ENCODE data around the gene FBXO39. TPM values are rescaled to one million over a fixed set of nuclear protein-coding genes. Genes with fewer than 3 reads are reported as not detected.

The FBXO39 gene
- total RNA-seq, 1 experiment from 2014 or later: not detected

DNA sequence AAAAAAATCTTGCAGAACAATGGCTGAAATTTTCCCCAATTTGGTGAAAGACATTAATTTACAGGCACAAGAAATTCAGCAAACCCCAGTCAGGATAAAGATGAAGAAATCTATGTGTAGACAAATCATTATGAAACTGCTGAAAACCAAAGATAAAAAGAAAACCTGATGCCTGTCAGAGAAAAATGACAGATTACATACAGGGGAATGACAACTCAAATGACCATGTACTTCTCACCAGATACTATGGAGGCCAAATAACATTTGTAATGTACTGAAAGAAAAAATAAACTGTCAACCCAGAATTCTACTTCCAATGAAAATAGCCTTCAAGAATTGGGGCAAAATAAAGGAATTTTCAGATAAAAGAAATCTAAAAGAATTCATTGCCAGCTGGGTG, 27.4 kb upstream of the FBXO39 start:
- POLR2A ChIA-PET: no interaction called here
- BruUV-seq (replicated peaks): no TSS peak

More for the DNA sequence above, 27.4 kb upstream of the FBXO39 start:
- ChIA-PET RAD21 (ENCODE audit: low non-redundant PET in 1 of 2, low total read pairs in 2 of 2, uncharacterized antibody in 2 of 2, unreplicated experiment in 2 of 2) (no interaction called here), CTCF (no interaction called here)
- ATAC-seq (no peak), DNase-seq (ENCODE audit: low read depth, low spot score) (no peak)
- Histone ChIP-seq H3K36me3 (ENCODE audit: control insufficient read depth in 1 of 2, insufficient read depth in 2 of 2, low read length in 2 of 2) (no peaks in the 10 kb centered on the region), H3K79me2 (ENCODE audit: insufficient read depth, low read length) (no peaks in the 10 kb centered on the region), H3K4me2 (ENCODE audit: low read length) (no peak overlapping the region), H3K9me2 (ENCODE audit: insufficient read depth) (no peaks in the 10 kb centered on the region), H4K20me1 (ENCODE audit: insufficient read depth) (no peaks in the 10 kb centered on the region), H3K27me3 (ENCODE audit: insufficient read depth, low read length) (no peaks in the 10 kb centered on the region), H3K4me1 (ENCODE audit: control insufficient read depth in 1 of 2, insufficient read depth in 2 of 2, low read length in 2 of 2) (no peaks in the 10 kb centered on the region), H3K4me3 (replicated peaks in 1 of 2; ENCODE audit: low read depth in 1 of 2, low read length in 2 of 2) (no peak overlapping the region), H3K9me3 (ENCODE audit: control insufficient read depth in 1 of 2, insufficient read depth in 1 of 2, low read depth in 1 of 2, low read length in 2 of 2) (no peaks in the 10 kb centered on the region), H2AFZ (ENCODE audit: low read depth, low read length, poor library complexity, severe bottlenecking) (no peak overlapping the region), H3K9ac (ENCODE audit: low read length) (no peak overlapping the region), H3K27ac (ENCODE audit: low read depth, low read length) (no peak overlapping the region)
- TF ChIP-seq RAD21 (IDR thresholded peaks at IDR 0.05; ENCODE audit: low read depth) (no peak), EGR1 (IDR thresholded peaks at IDR 0.05; ENCODE audit: low read depth) (no peak), ZBTB33 (IDR thresholded peaks at IDR 0.05; ENCODE audit: extremely low read depth, insufficient replicate concordance, low read length) (no peak), ZFX (IDR thresholded peaks at IDR 0.05) (no peak), EZH2 (IDR thresholded peaks at IDR 0.05) (no peak), ZNF274 (IDR thresholded peaks at IDR 0.05; ENCODE audit: low read depth, low read length) (no peak), CEBPB (IDR thresholded peaks at IDR 0.05; ENCODE audit: low read depth) (no peak), POLR2A (IDR thresholded peaks at IDR 0.05; ENCODE audit: borderline replicate concordance, extremely low read depth, insufficient read depth, insufficient read length) (no peak), SP1 (IDR thresholded peaks at IDR 0.05; ENCODE audit: low read depth) (no peak), MAX (IDR thresholded peaks at IDR 0.05) (no peak), SRF (IDR thresholded peaks at IDR 0.05; ENCODE audit: low read depth) (no peak), FOSL1 (IDR thresholded peaks at IDR 0.05; ENCODE audit: low read depth) (no peak), EZH2phosphoT487 (IDR thresholded peaks at IDR 0.05; ENCODE audit: borderline replicate concordance) (no peak), POLR2AphosphoS5 (IDR thresholded peaks at IDR 0.05; ENCODE audit: low read depth, low read length) (no peak), TCF7L2 (IDR thresholded peaks at IDR 0.05; ENCODE audit: borderline replicate concordance, extremely low read depth, insufficient read depth, insufficient read length) (no peak), CBX3 (IDR thresholded peaks at IDR 0.05; ENCODE audit: low read depth) (no peak), REST (IDR thresholded peaks at IDR 0.05; ENCODE audit: low read depth) (no peak)
- TF ChIP-seq, protein P1, sequence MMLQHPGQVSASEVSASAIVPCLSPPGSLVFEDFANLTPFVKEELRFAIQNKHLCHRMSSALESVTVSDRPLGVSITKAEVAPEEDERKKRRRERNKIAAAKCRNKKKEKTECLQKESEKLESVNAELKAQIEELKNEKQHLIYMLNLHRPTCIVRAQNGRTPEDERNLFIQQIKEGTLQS (IDR thresholded peaks at IDR 0.05): no peak
- intact Hi-C loops (cut with micrococcal nuclease): no loop called here
